Colon (tissue), 2 donors: ENCODE measurements around the gene LDB2.

Source experiments
- FAIRE-seq: peaks from 2 replicates; lab custom pipeline; 2012; peaks lifted over from hg19 to GRCh38; lab: Jason Lieb, UNC
- donor health status: control.
- donor health status: control.

The LDB2 gene

GRCh38 chr4:16757080-16757521 lies 141.3 kb downstream of the LDB2 start:
- no peak for FAIRE-seq

GRCh38 chr4:16754104-16754503 lies 144.3 kb downstream of the LDB2 start:
- FAIRE-seq: no peak

DNA sequence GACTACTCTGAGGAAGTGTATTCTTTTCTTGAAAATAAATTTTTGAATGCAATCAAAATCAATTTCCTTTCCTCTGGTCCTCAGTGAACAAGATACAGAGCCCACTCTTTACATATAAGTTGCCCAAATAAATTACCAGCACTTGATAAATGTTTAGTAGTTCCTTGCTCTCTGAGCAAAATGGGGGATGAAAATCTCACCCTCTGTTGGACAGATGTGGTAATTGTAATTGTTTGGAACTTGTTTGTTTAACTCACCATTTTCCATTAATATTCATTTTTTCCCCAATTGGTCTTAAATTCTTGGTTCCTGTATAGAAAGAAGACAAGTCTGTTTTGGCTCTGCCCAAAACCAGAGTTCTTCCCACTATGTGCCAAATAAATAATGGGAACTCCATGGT lies 146.3 kb downstream of the LDB2 start:
- no peak for FAIRE-seq

GRCh38 chr4:16750882-16751642 lies 147.4 kb downstream of the LDB2 start:
- FAIRE-seq: no peak

DNA sequence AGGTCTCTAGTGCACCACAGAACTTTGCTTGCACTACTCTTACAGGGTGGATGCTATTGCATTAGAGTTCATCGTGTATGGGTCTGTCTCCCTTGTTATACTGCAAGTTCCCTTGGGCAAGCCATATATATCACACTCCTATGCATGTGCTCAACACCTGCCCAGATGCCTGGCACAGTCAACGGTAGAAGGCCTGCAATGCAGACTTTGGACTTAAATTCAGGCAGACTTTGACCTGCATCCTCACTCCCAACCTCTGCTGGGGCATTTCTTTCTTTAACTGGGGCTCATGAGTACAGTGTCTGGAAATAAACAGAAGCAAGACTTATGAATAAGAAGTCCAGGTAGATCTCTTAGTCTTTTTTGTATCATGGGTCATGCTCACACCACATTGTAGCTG lies 148.2 kb downstream of the LDB2 start:
- FAIRE-seq: no peak

GRCh38 chr4:16745887-16746286 lies 152.6 kb downstream of the LDB2 start:
- FAIRE-seq: no peak

GRCh38 chr4:16745009-16745635 lies 153.3 kb downstream of the LDB2 start:
- no peak for FAIRE-seq

GRCh38 chr4:16741287-16741686 lies 157.2 kb downstream of the LDB2 start:
- FAIRE-seq: no peak

- FAIRE-seq: no peak
Observed at GRCh38 chr4:16739997-16740624, 158.3 kb downstream of the LDB2 start.

GRCh38 chr4:16738558-16738957 lies 159.9 kb downstream of the LDB2 start:
- no peak for FAIRE-seq

DNA sequence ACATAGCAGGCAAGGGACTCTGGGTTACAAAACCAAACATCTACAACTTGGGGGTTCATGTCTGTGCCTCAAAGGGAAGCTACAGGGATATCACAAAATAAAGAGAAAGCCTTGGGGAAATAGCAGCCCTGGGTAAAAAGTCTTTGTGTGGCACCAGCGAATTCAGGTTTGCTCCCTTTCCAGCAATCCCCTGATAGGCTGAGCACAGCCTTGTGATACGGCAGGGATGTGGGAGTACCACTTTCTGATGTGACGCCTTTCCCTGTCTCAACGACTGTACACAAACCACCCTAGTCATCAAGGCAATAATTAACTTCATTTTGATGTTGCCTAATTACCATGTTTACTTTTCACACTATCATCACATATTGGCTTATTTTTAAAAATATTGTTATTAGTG lies 164.9 kb downstream of the LDB2 start:
- no peak for FAIRE-seq

DNA sequence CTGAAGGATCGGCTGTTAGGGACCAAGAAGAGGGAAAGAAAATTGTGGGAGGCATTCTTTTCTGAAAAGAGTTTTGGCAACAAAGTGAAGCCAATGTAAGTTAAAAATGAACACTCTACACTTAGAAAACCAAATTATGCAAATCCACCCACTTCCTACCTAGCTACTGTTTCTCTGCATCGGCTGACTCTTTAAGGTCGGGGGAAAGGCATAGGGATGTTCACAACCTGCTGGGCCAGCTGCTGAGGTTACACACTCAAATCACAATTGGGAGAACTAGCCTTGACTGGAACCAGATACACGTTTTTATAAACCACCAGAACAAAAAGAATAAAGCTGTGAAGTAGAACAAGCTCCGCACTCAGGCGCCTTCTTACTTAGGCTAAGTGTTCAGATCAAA lies 165.7 kb downstream of the LDB2 start:
- FAIRE-seq: no peak

GRCh38 chr4:16731776-16732380 lies 166.6 kb downstream of the LDB2 start:
- no peak for FAIRE-seq

DNA sequence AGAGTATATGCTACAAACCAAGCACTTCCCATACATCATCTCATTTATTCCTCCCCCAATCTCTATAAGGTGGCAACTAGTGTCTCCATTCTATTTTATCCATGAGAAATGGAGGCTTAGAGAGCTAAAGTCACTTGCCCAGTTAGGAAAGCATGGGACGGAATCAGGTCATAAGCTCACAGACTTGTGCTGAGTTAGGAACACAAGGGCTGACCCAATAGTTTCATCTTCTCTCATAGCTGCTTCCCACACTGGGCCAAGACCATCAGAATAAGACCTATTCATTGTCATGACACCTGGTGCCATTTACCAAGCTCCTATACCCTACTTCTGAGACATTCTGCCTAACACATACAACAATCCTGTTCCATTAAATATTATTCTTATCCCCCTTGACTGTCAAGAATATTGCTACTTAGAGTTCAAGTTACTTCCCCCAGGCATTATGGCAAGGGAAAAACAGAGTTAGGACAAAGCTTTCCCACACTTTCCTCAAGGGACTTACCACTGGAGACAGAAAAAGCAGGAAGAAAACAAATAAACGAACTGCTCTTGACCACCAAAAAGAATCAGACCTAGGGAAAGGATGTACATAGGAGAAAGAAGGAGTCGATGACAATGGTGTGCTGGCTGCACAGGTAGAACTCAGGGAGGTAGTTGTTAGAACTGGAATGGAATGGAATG lies 167.8 kb downstream of the LDB2 start:
- FAIRE-seq: no peak

- FAIRE-seq: no peak
Observed at GRCh38 chr4:16729336-16729735, 169.1 kb downstream of the LDB2 start.

GRCh38 chr4:16728849-16729248 lies 169.6 kb downstream of the LDB2 start:
- FAIRE-seq: no peak

GRCh38 chr4:16728111-16728510 lies 170.3 kb downstream of the LDB2 start:
- no peak for FAIRE-seq

GRCh38 chr4:16727218-16727617 lies 171.2 kb downstream of the LDB2 start:
- FAIRE-seq: no peak

DNA sequence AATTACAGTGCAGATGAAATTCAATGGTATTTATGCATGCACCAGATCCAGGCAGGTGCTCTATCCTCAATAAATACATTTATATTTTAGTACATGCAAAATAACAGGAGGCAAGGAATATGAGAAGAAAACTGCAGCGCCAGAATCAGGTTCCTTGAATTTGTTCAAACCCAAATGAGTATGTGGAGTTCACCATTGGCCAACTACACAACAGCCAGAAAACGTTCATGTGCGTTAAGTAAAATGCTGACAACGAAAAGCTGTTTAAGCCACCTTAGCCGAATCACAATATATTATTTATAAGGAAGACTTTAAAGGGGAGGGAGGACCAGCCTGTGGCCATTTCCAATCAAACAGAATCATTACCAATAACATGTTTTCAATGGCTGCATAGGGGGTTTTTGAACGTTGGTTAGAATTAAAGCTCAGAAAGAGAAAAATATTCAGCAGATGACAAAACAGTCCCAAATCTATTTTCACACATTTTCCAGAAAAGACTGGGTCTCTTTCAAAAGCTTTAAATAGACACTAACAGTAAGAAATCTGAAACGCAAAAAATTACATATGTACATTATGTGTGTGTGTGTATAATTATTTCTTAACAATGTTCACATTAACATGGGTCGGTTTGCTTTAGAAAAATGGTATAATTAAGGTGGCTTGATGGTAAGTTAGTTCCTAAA lies 171.9 kb downstream of the LDB2 start:
- FAIRE-seq: no peak

GRCh38 chr4:16725252-16725651 lies 173.2 kb downstream of the LDB2 start:
- FAIRE-seq: no peak

DNA sequence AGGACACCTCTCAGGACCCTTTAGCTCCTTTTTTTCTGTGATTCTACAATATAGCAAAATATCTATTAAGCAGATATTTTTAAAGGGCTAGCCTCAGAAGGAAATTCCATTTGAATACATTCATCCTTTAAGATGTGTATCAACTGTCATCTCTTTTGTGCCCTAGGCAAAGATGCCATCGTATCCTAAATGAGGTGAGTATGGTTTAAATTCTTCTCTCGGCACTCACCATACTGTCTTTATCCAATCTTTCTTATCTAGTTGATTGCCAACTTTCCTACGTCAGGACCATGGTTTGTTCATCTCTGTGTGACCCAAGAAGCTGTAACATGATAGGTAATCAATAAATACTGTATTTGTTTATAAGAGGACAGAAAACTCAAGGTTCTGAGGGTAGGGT lies 176.0 kb downstream of the LDB2 start:
- no peak for FAIRE-seq
